B cell (primary cell): ENCODE measurements around the gene DUOXA2. TPM values are rescaled to one million over a fixed set of nuclear protein-coding genes. Genes with fewer than 3 reads are reported as not detected.

Experiments used
- ATAC-seq: fragments of 200-7000 bp; cut with Tn5 transposase; one replicate; pipeline ENCODE4 v1.10.0; 2021; ENCODE audit warnings: low read depth, mild to moderate bottlenecking, moderate number of reproducible peaks, moderate library complexity
- CTCF ChIA-PET: fragments of 350-600 bp; sonication (Branson Sonifier 250); formaldehyde crosslinking; loops from one replicate; lab custom pipeline; 2021; ENCODE audit warnings: antibody characterized with exemption, inconsistent platforms; lab: Charles Lee
- POLR2A ChIA-PET: fragments of 350-600 bp; sonication (Branson Sonifier 250); formaldehyde crosslinking; loops from one replicate; lab custom pipeline; 2021; ENCODE audit warnings: antibody characterized with exemption; lab: Charles Lee
- DNase-seq: peaks from one replicate; pipeline ENCODE4 v3.0.0; 2013
- H2AFZ ChIP-seq: 2 replicates; pipeline ENCODE4 v1.6.1; 2012; ENCODE audit warnings: mild to moderate bottlenecking, low read depth, low read length; ENCODE audit not compliant: insufficient read depth, poor library complexity, severe bottlenecking
- H3K27ac ChIP-seq, 2 donors: 1 replicate in 1 of 2; 2 replicates in 1 of 2; pipeline ENCODE4 v1.5.1; 2012 to 2013; ENCODE audit warnings: low read length in 2 of 2, mild to moderate bottlenecking in 2 of 2, moderate library complexity in 1 of 2
- H3K27me3 ChIP-seq, 4 experiments: fragments of 200-600 bp in 1 of 4; sonication (generic) in 1 of 4; replicated peaks in 1 of 4; 1 replicate in 2 of 4; 2 replicates in 2 of 4; pipeline versions ENCODE4 v1.6.1 to v1.7.0; 2013 to 2016; ENCODE audit warnings: low read length in 3 of 4, mild to moderate bottlenecking in 2 of 4, mixed read lengths in 1 of 4, moderate library complexity in 1 of 4; ENCODE audit not compliant: insufficient read depth in 4 of 4, control insufficient read depth in 3 of 4; ENCODE audit errors: control extremely low read depth in 1 of 4
- H3K36me3 ChIP-seq, 2 experiments: replicated peaks in 1 of 2; 1 replicate in 1 of 2; 2 replicates in 1 of 2; pipeline versions ENCODE4 v1.6.1 to v1.7.1; 2013; ENCODE audit warnings: low read length in 1 of 2; ENCODE audit not compliant: insufficient read depth in 2 of 2, control insufficient read depth in 1 of 2; ENCODE audit errors: control extremely low read depth in 1 of 2, extremely low read depth in 1 of 2
- H3K4me1 ChIP-seq, 2 donors: fragments of 200-600 bp in 1 of 2; sonication (generic) in 1 of 2; 1 replicate in 1 of 2; 2 replicates in 1 of 2; pipeline versions ENCODE4 v1.5.1 to v1.6.1; 2013 to 2017; ENCODE audit warnings: low read length in 2 of 2; ENCODE audit not compliant: control insufficient read depth in 2 of 2, insufficient read depth in 2 of 2
- H3K4me2 ChIP-seq: replicated peaks from 2 replicates; pipeline ENCODE3; 2012; ENCODE audit warnings: mild to moderate bottlenecking, low read depth, low read length; ENCODE audit not compliant: poor library complexity, severe bottlenecking
- H3K4me3 ChIP-seq, 5 experiments: fragments of 200-600 bp in 1 of 5; sonication (generic) in 1 of 5; 1 replicate in 3 of 5; 2 replicates in 2 of 5; pipeline versions ENCODE4 v1.5.1 to v1.7.0; 2011 to 2016; ENCODE audit warnings: low read length in 4 of 5, mild to moderate bottlenecking in 4 of 5, low read depth in 2 of 5, control low read depth in 1 of 5, moderate library complexity in 1 of 5; ENCODE audit not compliant: insufficient read depth in 1 of 5; ENCODE audit errors: control extremely low read depth in 1 of 5, extremely low read depth in 1 of 5
- H3K79me2 ChIP-seq: fragments of 200-600 bp; sonication (generic); one replicate; pipeline ENCODE4 v1.6.0; 2016; ENCODE audit warnings: low read length; ENCODE audit not compliant: control insufficient read depth, insufficient read depth
- H3K9ac ChIP-seq: fragments of 200-600 bp; sonication (generic); 2 replicates; pipeline ENCODE4 v1.6.1; 2017; ENCODE audit warnings: mild to moderate bottlenecking, low read length, moderate library complexity
- H3K9me3 ChIP-seq, 3 donors: one replicate each; pipeline versions ENCODE4 v1.6.1 to v1.7.1; 2013; ENCODE audit warnings: low read length in 2 of 3; ENCODE audit not compliant: control insufficient read depth in 2 of 3, insufficient read depth in 1 of 3; ENCODE audit errors: control extremely low read depth in 1 of 3
- H4K20me1 ChIP-seq: 2 replicates; pipeline ENCODE4 v1.6.0; 2012; ENCODE audit warnings: mild to moderate bottlenecking, low read length; ENCODE audit not compliant: insufficient read depth, control insufficient read depth, poor library complexity, severe bottlenecking
- H3K27ac Mint-ChIP-seq: one replicate; pipeline ENCODE4 v1.8.0; 2021; ENCODE audit warnings: mixed read lengths
- H3K27me3 Mint-ChIP-seq: one replicate; pipeline ENCODE4 v1.8.0; 2021; ENCODE audit warnings: mixed read lengths
- H3K4me1 Mint-ChIP-seq: one replicate; pipeline ENCODE4 v1.8.0; 2021; ENCODE audit warnings: mixed read lengths
- H3K4me3 Mint-ChIP-seq: one replicate; pipeline ENCODE4 v1.8.0; 2021; ENCODE audit warnings: mixed read lengths
- H3K9me3 Mint-ChIP-seq: one replicate; pipeline ENCODE4 v1.8.0; 2022; ENCODE audit warnings: mixed read lengths; ENCODE audit not compliant: insufficient read depth
- EZH2 ChIP-seq: IDR thresholded peaks from 2 replicates; pipeline ENCODE4 v1.6.1; 2012; ENCODE audit warnings: borderline replicate concordance, low read depth, mild to moderate bottlenecking, moderate library complexity, low read length; ENCODE audit not compliant: insufficient read depth, poor library complexity, severe bottlenecking
- WGBS: methylation state at CpG from one replicate; pipeline ENCODE4 v1.1.5; 2013; ENCODE audit warnings: missing lambda C conversion rate; ENCODE audit not compliant: insufficient coverage; 5-methylcytosine and 5-hydroxymethylcytosine counted together
- intact Hi-C: fragments of 100-400 bp; cut with micrococcal nuclease; formaldehyde crosslinking; loops from one replicate; pipeline ENCODE4 v1.10.0; 2022
- polyA plus RNA-seq: library from polyadenylated mRNA; depleted of rRNA; stranded (reverse); fragments of >200 nt; gene quantifications from 2 replicates; pipeline ENCODE4 v1.2.3, GENCODE V29; 2012
- total RNA-seq, 2 donors: library from RNA; stranded (reverse); fragments of 120-200 nt in 1 of 2; gene quantifications; 1 replicate in 1 of 2; 2 replicates in 1 of 2; pipeline versions ENCODE4 v1.2.3 to v1.2.4, GENCODE V29; 2013 to 2022
- TF ChIP-seq, protein P1 (sequence below): fragments of 200-600 bp; IDR thresholded peaks from one replicate; pipeline ENCODE4 v1.8.0; 2022; ENCODE audit warnings: antibody characterized with exemption, mild to moderate bottlenecking

The DUOXA2 gene
- total and polyA plus RNA-seq, 2 donors (not counting 1 experiment from before 2014, with no cell fraction given) = not detected

DNA sequence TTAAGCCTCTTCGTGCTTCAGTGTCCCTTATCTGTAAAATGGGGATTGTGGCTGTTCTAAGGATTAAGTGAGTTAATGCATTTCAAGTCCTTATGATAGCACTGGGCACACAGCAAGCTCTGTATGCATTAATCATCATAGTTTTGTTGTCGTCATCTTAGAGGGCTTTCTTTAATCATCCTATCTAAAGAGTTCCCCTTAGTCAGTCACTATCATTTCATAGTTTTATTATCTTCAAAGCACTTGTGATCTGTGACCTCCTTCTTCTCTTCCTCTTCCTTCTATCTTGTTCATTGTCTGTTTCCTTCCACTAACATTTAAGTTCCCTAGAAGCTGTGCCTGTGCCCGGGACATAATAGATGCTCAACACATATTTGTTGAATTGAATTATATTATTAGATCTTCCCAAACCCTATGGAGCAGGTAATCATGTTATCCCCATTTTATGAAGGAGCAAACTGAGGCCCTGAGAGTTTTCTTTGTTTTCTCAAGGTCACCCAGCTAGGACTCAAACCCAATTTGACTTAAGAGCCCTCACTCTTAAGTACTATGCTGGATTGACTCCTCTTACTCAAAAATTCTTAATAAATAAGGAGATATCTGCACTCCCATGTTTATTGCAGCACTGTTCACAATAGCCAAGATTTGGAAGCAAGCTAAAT lies 24.3 kb upstream of the DUOXA2 start:
- peaks cover 0 to 15% (median 7%) of the 10 kb centered on the region in 4 experiments for H3K27me3 ChIP-seq
- no peaks in the 10 kb centered on the region for H3K79me2 ChIP-seq
- no peak overlapping the region for H3K27ac ChIP-seq
- no peak overlapping the region for H2AFZ ChIP-seq
- H4K20me1 ChIP-seq = no peaks in the 10 kb centered on the region
- H3K27ac Mint-ChIP-seq = no peak overlapping the region
- no peak overlapping the region for H3K4me3 Mint-ChIP-seq
- intact Hi-C loops = no loop called here
- TF ChIP-seq, protein P1, sequence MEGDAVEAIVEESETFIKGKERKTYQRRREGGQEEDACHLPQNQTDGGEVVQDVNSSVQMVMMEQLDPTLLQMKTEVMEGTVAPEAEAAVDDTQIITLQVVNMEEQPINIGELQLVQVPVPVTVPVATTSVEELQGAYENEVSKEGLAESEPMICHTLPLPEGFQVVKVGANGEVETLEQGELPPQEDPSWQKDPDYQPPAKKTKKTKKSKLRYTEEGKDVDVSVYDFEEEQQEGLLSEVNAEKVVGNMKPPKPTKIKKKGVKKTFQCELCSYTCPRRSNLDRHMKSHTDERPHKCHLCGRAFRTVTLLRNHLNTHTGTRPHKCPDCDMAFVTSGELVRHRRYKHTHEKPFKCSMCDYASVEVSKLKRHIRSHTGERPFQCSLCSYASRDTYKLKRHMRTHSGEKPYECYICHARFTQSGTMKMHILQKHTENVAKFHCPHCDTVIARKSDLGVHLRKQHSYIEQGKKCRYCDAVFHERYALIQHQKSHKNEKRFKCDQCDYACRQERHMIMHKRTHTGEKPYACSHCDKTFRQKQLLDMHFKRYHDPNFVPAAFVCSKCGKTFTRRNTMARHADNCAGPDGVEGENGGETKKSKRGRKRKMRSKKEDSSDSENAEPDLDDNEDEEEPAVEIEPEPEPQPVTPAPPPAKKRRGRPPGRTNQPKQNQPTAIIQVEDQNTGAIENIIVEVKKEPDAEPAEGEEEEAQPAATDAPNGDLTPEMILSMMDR = no peak
- no peak for TF ChIP-seq EZH2
- POLR2A ChIA-PET = no interaction called here
- H3K27me3 Mint-ChIP-seq = peaks cover 48% of the 10 kb centered on the region
- ATAC-seq (no peak), DNase-seq (no peak)
- no peaks in the 10 kb centered on the region for H3K4me1 ChIP-seq
- H3K36me3 ChIP-seq = no peaks in the 10 kb centered on the region
- CTCF ChIA-PET = interaction anchor here (1.1 to 2.0 kb wide), 3 partner anchors 28 to 53 kb away, joined by 3 to 6 read pairs (median 4); no protein-coding TSS in a partner anchor
- WGBS = 60% methylated on average over 1 of the region's 3 CpGs
- H3K9me3 Mint-ChIP-seq = no peaks in the 10 kb centered on the region
- no peak overlapping the region for H3K4me2 ChIP-seq
- no peak overlapping the region for H3K4me3 ChIP-seq
- H3K9me3 ChIP-seq = no peaks in the 10 kb centered on the region
- H3K9ac ChIP-seq = no peak overlapping the region
- H3K4me1 Mint-ChIP-seq = no peaks in the 10 kb centered on the region

DNA sequence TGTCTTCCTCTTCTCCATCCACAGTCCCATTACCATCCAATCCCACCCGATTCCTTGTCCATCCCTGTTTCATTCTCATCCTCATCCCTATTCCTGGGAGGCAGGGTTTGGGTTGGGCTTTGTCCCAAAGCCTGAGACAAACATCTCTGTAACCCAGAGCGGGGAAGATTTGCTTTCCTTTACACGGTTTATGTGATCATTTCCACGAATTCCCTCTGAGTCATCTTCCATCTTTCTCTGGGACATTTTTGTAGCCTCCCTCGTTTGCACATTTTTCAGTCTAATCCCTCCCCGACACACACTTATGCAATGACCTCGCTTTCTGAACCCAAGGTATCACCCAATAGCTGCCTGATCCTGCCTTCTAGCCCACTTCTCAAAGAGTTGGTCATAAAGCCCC lies 23.0 kb upstream of the DUOXA2 start:
- TF ChIP-seq EZH2 = no peak
- TF ChIP-seq, protein P1 = no peak
- Histone ChIP-seq H3K9me3 (no peaks in the 10 kb centered on the region), H3K79me2 (no peaks in the 10 kb centered on the region), H3K4me2 (no peak overlapping the region), H3K9ac (no peak overlapping the region), H3K36me3 (no peaks in the 10 kb centered on the region), H3K27ac (no peak overlapping the region), H2AFZ (no peak overlapping the region), H3K4me3 (no peak overlapping the region), H3K27me3 (peaks cover 0 to 15% (median 4%) of the 10 kb centered on the region in 4 experiments), H3K4me1 (no peaks in the 10 kb centered on the region), H4K20me1 (no peaks in the 10 kb centered on the region)
- ChIA-PET CTCF (no interaction called here), POLR2A (no interaction called here)
- 56% methylated on average over 4 of the region's 7 CpGs for WGBS
- Mint-ChIP-seq H3K4me1 (no peaks in the 10 kb centered on the region), H3K27me3 (peaks cover 42% of the 10 kb centered on the region), H3K9me3 (no peaks in the 10 kb centered on the region), H3K4me3 (no peak overlapping the region), H3K27ac (no peak overlapping the region)
- no peak for DNase-seq
- intact Hi-C loops = no loop called here
- no peak for ATAC-seq
